ENCODE measurements around the gene OSBPL9. TPM values are rescaled to one million over a fixed set of nuclear protein-coding genes. Genes with fewer than 3 reads are reported as not detected.

Gene OSBPL9
- total RNA-seq, 8 experiments from 2014 or later: 76.6 to 116 (median 106) TPM

- H3K4me3 ChIP-seq: no peak overlapping the region
- no peak overlapping the region for H3K27ac ChIP-seq
- WGBS, 10 experiments: 21 to 88% (median 73%) methylated on average over 2 to 7 of the region's 7 CpGs
- H3K4me1 ChIP-seq (replicated peaks in 1 of 2): peaks cover 8 to 10% of the 10 kb centered on the region in 2 donors
- in situ Hi-C loops (cut with MboI; ENCODE audit: low pct_unique_long_range_greater_than_20kb in 2 of 9, low sequenced_read_pairs in 9 of 9, unreplicated experiment in 9 of 9): no loop called here
- ATAC-seq (replicated peaks in 6 of 8): no peak
Observed at GRCh38 chr1:51733793-51734522, 117.1 kb downstream of the OSBPL9 start.

GRCh38 chr1:51734896-51735745 is 118.2 kb downstream of the OSBPL9 start:
- H3K4me3 ChIP-seq: no peak overlapping the region
- peaks cover 8 to 10% of the 10 kb centered on the region in 2 donors for H3K4me1 ChIP-seq (replicated peaks in 1 of 2)
- ATAC-seq (replicated peaks in 6 of 8): peak in 4 of 8 experiments; percentile 18 to 33 (median 23)
- in situ Hi-C loops (cut with MboI; ENCODE audit: low pct_unique_long_range_greater_than_20kb in 2 of 9, low sequenced_read_pairs in 9 of 9, unreplicated experiment in 9 of 9): no loop called here
- H3K27ac ChIP-seq: no peak overlapping the region
- WGBS, 10 experiments: 17 to 77% (median 59%) methylated on average over 2 to 7 of the region's 7 CpGs

GRCh38 chr1:51735746-51736254 is 118.9 kb downstream of the OSBPL9 start:
- in situ Hi-C loops (cut with MboI; ENCODE audit: low pct_unique_long_range_greater_than_20kb in 2 of 9, low sequenced_read_pairs in 9 of 9, unreplicated experiment in 9 of 9): no loop called here
- Histone ChIP-seq H3K27ac (no peak overlapping the region), H3K4me1 (replicated peaks in 1 of 2) (peaks cover 3 to 10% of the 10 kb centered on the region in 2 donors), H3K4me3 (no peak overlapping the region)
- 34 to 89% (median 68%) methylated on average over 3 to 5 of the region's 5 CpGs for WGBS, 10 experiments
- no peak for ATAC-seq (replicated peaks in 6 of 8)

GRCh38 chr1:51736702-51737101 is 119.8 kb downstream of the OSBPL9 start:
- Histone ChIP-seq H3K27ac (no peak overlapping the region), H3K4me1 (replicated peaks in 1 of 2) (peaks cover 0 to 10% of the 10 kb centered on the region in 2 donors), H3K4me3 (no peak overlapping the region)
- peak in 4 of 8 experiments; percentile 33 to 55 (median 43) for ATAC-seq (replicated peaks in 6 of 8)
- in situ Hi-C loops (cut with MboI; ENCODE audit: low pct_unique_long_range_greater_than_20kb in 2 of 9, low sequenced_read_pairs in 9 of 9, unreplicated experiment in 9 of 9): no loop called here

DNA sequence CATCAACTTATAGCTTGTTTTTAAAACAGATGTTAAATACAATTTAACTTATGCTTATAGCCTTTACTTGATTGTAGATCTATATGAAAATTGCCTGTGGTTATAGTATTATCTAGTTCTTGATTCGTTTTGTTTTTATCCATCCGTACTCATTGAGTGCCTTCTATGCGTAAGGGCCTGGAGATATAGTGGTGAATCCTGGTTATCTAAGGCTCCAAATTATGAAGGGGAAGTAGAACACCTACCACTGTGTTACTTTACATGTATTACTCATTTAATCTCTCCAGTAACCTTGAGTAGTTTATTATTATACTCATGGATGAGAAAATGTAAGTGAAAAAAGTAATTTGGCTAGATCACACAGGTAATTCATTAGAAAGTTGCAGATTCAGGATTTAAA is 121.8 kb downstream of the OSBPL9 start:
- in situ Hi-C loops (cut with MboI; ENCODE audit: low pct_unique_long_range_greater_than_20kb in 2 of 9, low sequenced_read_pairs in 9 of 9, unreplicated experiment in 9 of 9): no loop called here
- no peak for ATAC-seq (replicated peaks in 6 of 8)
- peaks cover 0 to 10% of the 10 kb centered on the region in 2 donors for H3K4me1 ChIP-seq (replicated peaks in 1 of 2)
- no peak overlapping the region for H3K4me3 ChIP-seq
- WGBS, 10 experiments: 87 to 100% (median 97%) methylated on average over 1 to 3 of the region's 3 CpGs
- H3K27ac ChIP-seq: no peak overlapping the region

DNA sequence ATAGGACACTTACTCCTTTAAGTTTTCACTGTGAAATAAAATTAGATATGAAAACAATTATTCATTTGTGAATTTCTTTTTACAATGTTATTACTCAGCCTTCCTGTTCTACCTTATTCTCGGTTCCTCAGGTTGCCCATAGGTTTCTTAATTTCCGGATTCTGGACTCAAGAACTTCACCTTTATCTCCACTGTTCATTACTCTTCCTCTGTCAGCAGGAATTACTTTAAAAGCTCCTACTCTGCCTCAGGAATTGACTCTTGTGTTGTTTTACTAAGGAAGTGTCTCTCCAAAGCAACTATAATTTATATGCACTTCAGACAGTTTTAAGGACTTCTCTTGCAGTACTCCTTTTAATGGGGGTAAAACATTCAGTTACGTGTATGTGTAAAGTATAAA is 123.8 kb downstream of the OSBPL9 start:
- ATAC-seq (replicated peaks in 6 of 8): no peak
- peaks cover 0 to 6% of the 10 kb centered on the region in 2 donors for H3K4me1 ChIP-seq (replicated peaks in 1 of 2)
- H3K4me3 ChIP-seq: no peak overlapping the region
- WGBS, 10 experiments: 83 to 100% (median 95%) methylated on average over 1 to 3 of the region's 3 CpGs; no CpG with 5 or more reads in 1 of the 10 experiments
- in situ Hi-C loops (cut with MboI; ENCODE audit: low pct_unique_long_range_greater_than_20kb in 2 of 9, low sequenced_read_pairs in 9 of 9, unreplicated experiment in 9 of 9): no loop called here
- H3K27ac ChIP-seq: no peak overlapping the region

- in situ Hi-C loops (cut with MboI; ENCODE audit: low pct_unique_long_range_greater_than_20kb in 2 of 9, low sequenced_read_pairs in 9 of 9, unreplicated experiment in 9 of 9): no loop called here
- no peak for ATAC-seq (replicated peaks in 6 of 8)
- Histone ChIP-seq H3K4me1 (replicated peaks in 1 of 2) (peaks cover 0 to 6% of the 10 kb centered on the region in 2 donors), H3K27ac (no peak overlapping the region), H3K4me3 (no peak overlapping the region)
- 80 to 100% (median 100%) methylated on average over 1 of the region's 1 CpG for WGBS, 10 experiments
Observed at GRCh38 chr1:51741121-51741681, 124.3 kb downstream of the OSBPL9 start.

- ATAC-seq (replicated peaks in 6 of 8): no peak
- 54 to 100% (median 92%) methylated on average over 1 to 4 of the region's 4 CpGs for WGBS, 10 experiments
- in situ Hi-C loops (cut with MboI; ENCODE audit: low pct_unique_long_range_greater_than_20kb in 2 of 9, low sequenced_read_pairs in 9 of 9, unreplicated experiment in 9 of 9): no loop called here
- no peak overlapping the region for H3K27ac ChIP-seq
- H3K4me3 ChIP-seq: no peak overlapping the region
- no peaks in the 10 kb centered on the region for H3K4me1 ChIP-seq (replicated peaks in 1 of 2)
Observed at GRCh38 chr1:51744506-51745303, 127.8 kb downstream of the OSBPL9 start.

- ATAC-seq (replicated peaks in 6 of 8): no peak
- Histone ChIP-seq H3K27ac (no peak overlapping the region), H3K4me3 (no peak overlapping the region), H3K4me1 (replicated peaks in 1 of 2) (no peaks in the 10 kb centered on the region)
- in situ Hi-C loops (cut with MboI; ENCODE audit: low pct_unique_long_range_greater_than_20kb in 2 of 9, low sequenced_read_pairs in 9 of 9, unreplicated experiment in 9 of 9): no loop called here
Observed at GRCh38 chr1:51745304-51745570, 128.3 kb downstream of the OSBPL9 start.

DNA sequence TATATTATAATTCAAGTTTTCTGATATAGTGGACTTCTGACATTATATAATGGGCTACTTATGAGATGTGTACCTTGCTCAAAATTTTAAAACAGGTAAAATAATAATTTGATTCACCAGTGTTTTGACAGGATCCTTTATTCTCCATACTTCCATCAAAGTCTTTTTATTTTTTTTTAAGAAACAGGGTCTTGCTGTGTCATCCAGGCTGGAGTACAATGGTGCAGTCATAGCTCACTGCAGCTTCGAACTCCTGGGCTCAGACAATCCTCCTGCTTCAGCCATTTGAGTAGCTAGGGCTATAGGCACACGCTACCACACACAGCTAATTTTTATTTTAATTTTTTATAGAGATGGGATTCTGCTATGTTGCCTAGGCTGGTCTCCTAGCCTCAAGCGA is 132.3 kb downstream of the OSBPL9 start:
- 93 to 100% (median 100%) methylated on average over 1 to 3 of the region's 3 CpGs; no CpG with 5 or more reads in 3 of the 10 experiments for WGBS, 10 experiments

GRCh38 chr1:51750218-51750617 is 133.3 kb downstream of the OSBPL9 start:
- in situ Hi-C loops (cut with MboI; ENCODE audit: low pct_unique_long_range_greater_than_20kb in 2 of 9, low sequenced_read_pairs in 9 of 9, unreplicated experiment in 9 of 9): no loop called here
- Histone ChIP-seq H3K4me3 (no peak overlapping the region), H3K27ac (no peak overlapping the region), H3K4me1 (replicated peaks in 1 of 2) (no peaks in the 10 kb centered on the region)
- 69 to 100% (median 94%) methylated on average over 2 to 3 of the region's 3 CpGs for WGBS, 10 experiments
- peak in 2 of 8 experiments; percentile 46 to 49 for ATAC-seq (replicated peaks in 6 of 8)

More for the DNA sequence above, 132.3 kb downstream of the OSBPL9 start:
- Histone ChIP-seq H3K4me3 (no peak overlapping the region), H3K27ac (no peak overlapping the region), H3K4me1 (replicated peaks in 1 of 2) (no peaks in the 10 kb centered on the region)
- ATAC-seq (replicated peaks in 6 of 8): no peak
- in situ Hi-C loops (cut with MboI; ENCODE audit: low pct_unique_long_range_greater_than_20kb in 2 of 9, low sequenced_read_pairs in 9 of 9, unreplicated experiment in 9 of 9): no loop called here

DNA sequence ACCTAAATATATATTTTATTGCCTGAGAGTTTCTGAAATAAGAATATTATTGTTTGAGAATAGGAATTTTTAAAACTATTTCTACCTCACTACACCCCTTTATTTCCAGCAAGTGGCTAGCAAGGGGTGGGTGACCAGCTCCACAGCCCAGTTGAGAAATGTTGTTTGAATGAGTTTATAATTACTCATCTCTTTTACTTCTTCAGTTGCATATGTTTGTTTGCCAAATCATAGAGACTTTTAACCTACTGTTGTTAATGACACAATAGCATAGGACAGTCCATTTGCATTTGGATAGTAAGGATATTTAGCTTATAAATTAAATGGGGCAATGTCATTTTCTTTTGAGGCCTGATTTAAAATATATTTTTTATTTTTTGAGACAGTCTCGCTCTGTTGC is 133.8 kb downstream of the OSBPL9 start:
- in situ Hi-C loops (cut with MboI; ENCODE audit: low pct_unique_long_range_greater_than_20kb in 2 of 9, low sequenced_read_pairs in 9 of 9, unreplicated experiment in 9 of 9): no loop called here
- WGBS, 10 experiments: 88 to 100% (median 100%) methylated on average over 1 of the region's 1 CpG; no CpG with 5 or more reads in 5 of the 10 experiments
- ATAC-seq (replicated peaks in 6 of 8): peak in 1 of 8 experiments; percentile 35

More for the DNA sequence above, 133.8 kb downstream of the OSBPL9 start:
- no peaks in the 10 kb centered on the region for H3K4me1 ChIP-seq (replicated peaks in 1 of 2)
- no peak overlapping the region for H3K27ac ChIP-seq
- H3K4me3 ChIP-seq: no peak overlapping the region
